NB4 (cell line): ENCODE measurements around the gene TBC1D22A.

Experiments
- CTCF ChIP-seq: IDR thresholded peaks from one replicate; pipeline ENCODE4 v1.5.1; 2012; ENCODE audit warnings: low read depth, low read length
- MAX ChIP-seq: IDR thresholded peaks from 2 replicates; pipeline ENCODE4 v1.6.1; 2011; ENCODE audit warnings: low read depth, low read length
- POLR2A ChIP-seq: IDR thresholded peaks from 2 replicates; pipeline ENCODE4 v1.6.1; 2011; ENCODE audit warnings: mild to moderate bottlenecking; ENCODE audit not compliant: insufficient read length; ENCODE audit errors: extremely low read depth

GRCh38 chr22:47063071-47063509, 300.6 kb downstream of the TBC1D22A start:
- no peak for TF ChIP-seq CTCF
- TF ChIP-seq MAX, result no peak
- TF ChIP-seq POLR2A, result no peak
